Measurements from ENCODE around the gene TMEM150B. TPM values are rescaled to one million over a fixed set of nuclear protein-coding genes. Genes with fewer than 3 reads are reported as not detected.

The TMEM150B gene
- total and polyA plus RNA-seq, 2 of the 13 experiments (the other 11 are each of a cell fraction or from before 2014, with no cell fraction given) = 1.3 to 1.8 TPM

GRCh38 chr19:55339105-55339888 lies 14.2 kb upstream of the TMEM150B start, which contains the start of gene KMT5C (continued):
- TF ChIP-seq DRAP1 (CRISPR knock-in tag; IDR thresholded peaks at IDR 0.05) = peak; percentile 90
- 0 out of 2 replicates have a peak, but pooled peaks have one; percentile 35 for TF ChIP-seq KMT2B (CRISPR knock-in tag; IDR thresholded peaks at IDR 0.05)
- no peak for TF ChIP-seq MBNL3 (CRISPR knock-in tag; conservative IDR thresholded peaks at IDR 0.05)
- no peak for TF ChIP-seq TBX2 (CRISPR knock-in tag; IDR thresholded peaks at IDR 0.05; ENCODE audit: borderline replicate concordance)
- no peak for TF ChIP-seq ZSCAN9 (CRISPR knock-in tag; IDR thresholded peaks at IDR 0.05; ENCODE audit: borderline replicate concordance)
- TF ChIP-seq BHLHE40 (IDR thresholded peaks at IDR 0.05; ENCODE audit: low read length) = no peak; the same call in 1 of the 2 replicates
- TF ChIP-seq NAIF1 (CRISPR knock-in tag; IDR thresholded peaks at IDR 0.05; ENCODE audit: borderline replicate concordance) = no peak
- peak; percentile 9 for TF ChIP-seq YY1 (IDR thresholded peaks at IDR 0.05; ENCODE audit: insufficient read depth, insufficient replicate concordance, low read depth, low read length)
- no peak for TF ChIP-seq RARG (CRISPR knock-in tag; IDR thresholded peaks at IDR 0.05; ENCODE audit: low read depth)
- TF ChIP-seq ZBTB21 (CRISPR knock-in tag; IDR thresholded peaks at IDR 0.05) = no peak
- no peak for TF ChIP-seq PHB2 (IDR thresholded peaks at IDR 0.05; ENCODE audit: partially characterized antibody)
- TF ChIP-seq ZNF124 (CRISPR knock-in tag; IDR thresholded peaks at IDR 0.05) = no peak
- no peak for TF ChIP-seq ZNF660 (CRISPR knock-in tag; IDR thresholded peaks at IDR 0.05; ENCODE audit: borderline replicate concordance, low read depth)
- TF ChIP-seq ZBTB2 (CRISPR knock-in tag; IDR thresholded peaks at IDR 0.05; ENCODE audit: low read depth) = no peak
- peak; percentile 14 for TF ChIP-seq SKI (IDR thresholded peaks at IDR 0.05; ENCODE audit: partially characterized antibody)
- no peak for TF ChIP-seq ZFP1 (CRISPR knock-in tag; IDR thresholded peaks at IDR 0.05)
- no peak for TF ChIP-seq ZNF253 (CRISPR knock-in tag; IDR thresholded peaks at IDR 0.05; ENCODE audit: borderline replicate concordance)
- no peak for TF ChIP-seq NCOA2 (CRISPR knock-in tag; IDR thresholded peaks at IDR 0.05)
- TF ChIP-seq ERF (CRISPR knock-in tag; IDR thresholded peaks at IDR 0.05) = no peak; the same call in 1 of the 2 replicates
- no peak for TF ChIP-seq ZNF383 (CRISPR knock-in tag; IDR thresholded peaks at IDR 0.05; ENCODE audit: borderline replicate concordance)
- TF ChIP-seq HNRNPLL (IDR thresholded peaks at IDR 0.05; ENCODE audit: low read depth, low read length, poor library complexity, severe bottlenecking) = peak; percentile 67
- TF ChIP-seq HDAC6 (IDR thresholded peaks at IDR 0.05; ENCODE audit: low read depth, low read length) = no peak
- peak; percentile 37; the same call in 1 of the 2 replicates for TF ChIP-seq ZFX (CRISPR knock-in tag; IDR thresholded peaks at IDR 0.05; ENCODE audit: low read depth)
- TF ChIP-seq SCMH1 (CRISPR knock-in tag; IDR thresholded peaks at IDR 0.05; ENCODE audit: borderline replicate concordance) = no peak
- peak; percentile 10; the same call in 1 of the 2 replicates for TF ChIP-seq GATAD2A (CRISPR knock-in tag; IDR thresholded peaks at IDR 0.05)
- no peak for TF ChIP-seq XBP1 (CRISPR knock-in tag; IDR thresholded peaks at IDR 0.05)
- no peak for TF ChIP-seq GMEB2 (CRISPR knock-in tag; IDR thresholded peaks at IDR 0.05; ENCODE audit: low read depth)
- TF ChIP-seq RCOR2 (CRISPR knock-in tag; IDR thresholded peaks at IDR 0.05) = no peak
- no peak; the same call in 1 of the 2 replicates for TF ChIP-seq ZNF607 (CRISPR knock-in tag; IDR thresholded peaks at IDR 0.05; ENCODE audit: borderline replicate concordance)

Measured in HepG2 (cell line).